ENCODE results near the gene ENTPD6. TPM values are rescaled to one million over a fixed set of nuclear protein-coding genes. Genes with fewer than 3 reads are reported as not detected.
"Not testable (repeated sequence)": the region's sequence is repeated elsewhere in the genome, so short reads cannot be mapped to it uniquely, and the experiment has no call there.

Gene ENTPD6
- total RNA-seq, 1 experiment from 2014 or later, result 86.6 TPM

DNA sequence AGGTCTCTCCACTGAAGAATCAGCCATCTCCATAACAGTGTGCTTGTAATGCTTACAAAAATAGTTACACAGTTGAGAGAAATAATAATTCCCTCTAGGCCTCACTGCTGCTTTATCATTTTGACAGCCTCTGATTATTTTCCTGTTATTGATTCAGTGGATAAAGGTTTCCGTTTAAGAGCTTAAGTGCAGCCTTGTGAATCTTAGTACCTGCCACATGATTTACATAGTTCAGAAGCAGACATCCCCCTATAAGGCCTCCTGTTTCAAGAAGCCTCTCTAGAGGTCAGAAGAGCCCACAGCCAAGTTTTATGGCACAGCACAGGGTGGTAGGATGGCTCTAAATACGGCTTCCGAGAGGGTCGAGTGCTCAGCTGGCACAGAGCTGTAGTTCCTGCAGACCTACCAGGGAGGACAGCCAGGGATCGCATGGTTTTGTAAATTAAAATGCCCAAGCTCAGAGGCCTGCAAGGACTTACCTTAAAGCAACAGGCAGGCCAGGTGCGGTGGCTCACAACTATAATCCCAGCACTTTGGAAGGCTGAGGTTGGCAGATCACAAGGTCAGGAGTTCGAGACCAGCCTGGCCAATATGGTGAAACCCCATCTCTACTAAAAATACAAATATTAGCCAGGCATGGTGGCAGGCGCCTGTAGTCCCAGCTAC, 34.8 kb downstream of the ENTPD6 start:
- H3K36me3 ChIP-seq (ENCODE audit: control insufficient read depth, insufficient read depth, low read length), result no peaks in the 10 kb centered on the region
- TF ChIP-seq, protein P1, sequence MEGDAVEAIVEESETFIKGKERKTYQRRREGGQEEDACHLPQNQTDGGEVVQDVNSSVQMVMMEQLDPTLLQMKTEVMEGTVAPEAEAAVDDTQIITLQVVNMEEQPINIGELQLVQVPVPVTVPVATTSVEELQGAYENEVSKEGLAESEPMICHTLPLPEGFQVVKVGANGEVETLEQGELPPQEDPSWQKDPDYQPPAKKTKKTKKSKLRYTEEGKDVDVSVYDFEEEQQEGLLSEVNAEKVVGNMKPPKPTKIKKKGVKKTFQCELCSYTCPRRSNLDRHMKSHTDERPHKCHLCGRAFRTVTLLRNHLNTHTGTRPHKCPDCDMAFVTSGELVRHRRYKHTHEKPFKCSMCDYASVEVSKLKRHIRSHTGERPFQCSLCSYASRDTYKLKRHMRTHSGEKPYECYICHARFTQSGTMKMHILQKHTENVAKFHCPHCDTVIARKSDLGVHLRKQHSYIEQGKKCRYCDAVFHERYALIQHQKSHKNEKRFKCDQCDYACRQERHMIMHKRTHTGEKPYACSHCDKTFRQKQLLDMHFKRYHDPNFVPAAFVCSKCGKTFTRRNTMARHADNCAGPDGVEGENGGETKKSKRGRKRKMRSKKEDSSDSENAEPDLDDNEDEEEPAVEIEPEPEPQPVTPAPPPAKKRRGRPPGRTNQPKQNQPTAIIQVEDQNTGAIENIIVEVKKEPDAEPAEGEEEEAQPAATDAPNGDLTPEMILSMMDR (IDR thresholded peaks at IDR 0.05; ENCODE audit: insufficient read depth in 1 of 2, low read depth in 1 of 2, low read length in 1 of 2, severe bottlenecking in 1 of 2, unreplicated experiment in 1 of 2), result no peak
- DNase-seq, result no peak
- ChIA-PET POLR2A (no interaction called here), CTCF (no interaction called here)
- H3K27me3 ChIP-seq (replicated peaks; ENCODE audit: control insufficient read depth, insufficient read depth, low read length), result no peaks in the 10 kb centered on the region
- H3K4me3 ChIP-seq (ENCODE audit: low read depth, low read length), result no peak overlapping the region
- no peak overlapping the region for H3K27ac Mint-ChIP-seq (ENCODE audit: unreplicated experiment)
- intact Hi-C loops (cut with micrococcal nuclease; ENCODE audit: unreplicated experiment), result no loop called here
- no peak overlapping the region for H3K4me3 Mint-ChIP-seq (ENCODE audit: unreplicated experiment)
- peaks cover 31% of the 10 kb centered on the region for H3K4me1 Mint-ChIP-seq (ENCODE audit: low read depth, unreplicated experiment)
- peaks cover 10% of the 10 kb centered on the region for H3K36me3 Mint-ChIP-seq (ENCODE audit: insufficient read depth, unreplicated experiment)
- H3K4me1 ChIP-seq, result peaks cover 27% of the 10 kb centered on the region
- H3K9me3 ChIP-seq, result no peaks in the 10 kb centered on the region
- no TSS peak for BruUV-seq (replicated peaks)
- no peaks in the 10 kb centered on the region for H3K27me3 Mint-ChIP-seq (ENCODE audit: insufficient read depth, unreplicated experiment)
- H3K9me3 Mint-ChIP-seq (ENCODE audit: unreplicated experiment), result no peaks in the 10 kb centered on the region

DNA sequence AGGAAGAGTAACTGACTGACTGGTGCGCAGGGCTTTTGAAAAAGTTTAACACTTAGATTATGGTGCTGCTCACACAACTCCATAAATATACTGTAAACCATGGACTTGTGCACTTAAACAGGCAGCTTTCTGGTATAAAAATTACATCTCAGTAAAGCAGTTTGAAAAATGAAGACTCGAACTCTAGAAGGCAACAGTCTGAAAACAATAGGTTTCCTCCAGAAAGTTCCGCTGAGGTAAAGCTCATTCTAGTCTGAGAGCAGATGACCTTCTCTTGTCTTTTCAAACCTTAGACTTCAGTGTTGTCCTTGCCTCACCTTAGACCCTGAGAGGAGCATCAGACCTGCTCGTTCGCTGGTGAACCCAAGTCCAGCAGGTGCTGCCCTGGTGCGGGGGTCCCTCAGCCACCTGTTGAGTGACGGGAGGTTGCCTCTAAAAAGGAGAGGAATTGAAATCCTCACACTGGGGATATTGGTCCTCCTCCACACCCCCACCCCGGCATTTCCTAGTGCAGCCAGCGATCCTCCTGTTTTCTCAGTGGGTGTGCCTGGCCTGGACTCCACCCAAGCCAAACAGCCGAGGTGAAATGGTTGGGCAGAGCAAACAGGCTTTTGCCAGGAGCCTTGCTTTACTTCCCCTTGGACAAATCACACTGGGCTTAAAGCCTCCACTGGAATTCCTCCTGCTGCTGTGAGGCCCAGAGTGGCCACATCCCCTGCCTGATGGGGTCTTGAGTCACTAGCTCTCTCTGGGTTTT, 37.7 kb downstream of the ENTPD6 start:
- no peaks in the 10 kb centered on the region for H3K9me3 Mint-ChIP-seq (ENCODE audit: unreplicated experiment)
- TF ChIP-seq, protein P1 (IDR thresholded peaks at IDR 0.05; ENCODE audit: insufficient read depth in 1 of 2, low read depth in 1 of 2, low read length in 1 of 2, severe bottlenecking in 1 of 2, unreplicated experiment in 1 of 2), result no peak
- Histone ChIP-seq H3K4me1 (peaks cover 36% of the 10 kb centered on the region), H3K27me3 (replicated peaks; ENCODE audit: control insufficient read depth, insufficient read depth, low read length) (no peaks in the 10 kb centered on the region), H3K36me3 (ENCODE audit: control insufficient read depth, insufficient read depth, low read length) (no peaks in the 10 kb centered on the region), H3K4me3 (ENCODE audit: low read depth, low read length) (no peak overlapping the region), H3K9me3 (no peaks in the 10 kb centered on the region)
- peak in 1 of 2 experiments; percentile 44 for DNase-seq
- POLR2A ChIA-PET, result interaction anchor here (0.8 to 1.6 kb wide), 2 partner anchors 14 to 38 kb away, joined by 3 to 6 read pairs; partner anchors contain the start of gene PYGB
- no peaks in the 10 kb centered on the region for H3K27me3 Mint-ChIP-seq (ENCODE audit: insufficient read depth, unreplicated experiment)
- CTCF ChIA-PET, result interaction anchor here (0.6 to 1.6 kb wide), 3 partner anchors 14 to 41 kb away, joined by 5 to 6 read pairs (median 5); partner anchors contain the start of genes ENTPD6 and PYGB
- peak overlapping the region; percentile 74 for H3K27ac Mint-ChIP-seq (ENCODE audit: unreplicated experiment)
- H3K36me3 Mint-ChIP-seq (ENCODE audit: insufficient read depth, unreplicated experiment), result no peaks in the 10 kb centered on the region
- intact Hi-C loops (cut with micrococcal nuclease; ENCODE audit: unreplicated experiment), result no loop called here
- H3K4me1 Mint-ChIP-seq (ENCODE audit: low read depth, unreplicated experiment), result peaks cover 29% of the 10 kb centered on the region
- no peak overlapping the region for H3K4me3 Mint-ChIP-seq (ENCODE audit: unreplicated experiment)
- BruUV-seq (replicated peaks), result no TSS peak

DNA sequence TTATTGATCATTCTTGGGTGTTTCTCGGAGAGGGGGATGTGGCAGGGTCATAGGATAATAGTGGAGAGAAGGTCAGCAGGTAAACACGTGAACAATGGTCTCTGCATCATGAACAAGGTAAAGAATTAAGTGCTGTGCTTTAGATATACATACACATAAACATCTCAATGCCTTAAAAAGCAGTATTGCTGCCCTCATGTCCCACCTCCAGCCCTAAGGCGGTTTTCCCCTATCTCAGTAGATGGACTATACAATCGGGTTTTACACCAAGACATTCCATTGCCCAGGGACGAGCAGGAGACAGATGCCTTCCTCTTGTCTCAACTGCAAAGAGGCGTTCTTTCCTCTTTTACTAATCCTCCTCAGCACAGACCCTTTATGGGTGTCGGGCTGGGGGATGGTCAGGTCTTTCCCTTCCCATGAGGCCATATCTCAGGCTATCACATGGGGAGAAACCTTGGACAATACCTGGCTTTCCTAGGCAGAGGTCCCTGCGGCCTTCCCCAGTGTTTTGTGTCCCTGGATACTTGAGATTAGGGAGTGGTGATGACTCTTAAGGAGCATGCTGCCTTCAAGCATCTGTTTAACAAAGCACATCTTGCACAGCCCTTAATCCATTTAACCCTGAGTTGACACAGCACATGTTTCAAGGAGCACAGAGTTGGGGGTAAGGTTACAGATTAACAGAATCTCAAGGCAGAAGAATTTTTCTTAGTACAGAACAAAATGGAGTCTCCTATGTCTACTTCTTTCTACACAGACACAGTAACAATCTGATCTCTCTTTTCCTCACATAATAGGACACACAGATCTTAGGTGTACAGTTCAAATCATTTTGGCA, 38.7 kb downstream of the ENTPD6 start:
- not testable (repeated sequence) for H3K4me3 ChIP-seq (ENCODE audit: low read depth, low read length); H3K9me3 ChIP-seq; H3K36me3 ChIP-seq (ENCODE audit: control insufficient read depth, insufficient read depth, low read length); H3K9me3 Mint-ChIP-seq (ENCODE audit: unreplicated experiment); H3K27me3 ChIP-seq (replicated peaks; ENCODE audit: control insufficient read depth, insufficient read depth, low read length); H3K36me3 Mint-ChIP-seq (ENCODE audit: insufficient read depth, unreplicated experiment); H3K27me3 Mint-ChIP-seq (ENCODE audit: insufficient read depth, unreplicated experiment); BruUV-seq (replicated peaks); H3K4me3 Mint-ChIP-seq (ENCODE audit: unreplicated experiment)
- Mint-ChIP-seq H3K27ac (ENCODE audit: unreplicated experiment) (peak overlapping the region; percentile 74), H3K4me1 (ENCODE audit: low read depth, unreplicated experiment) (peaks cover 36% of the 10 kb centered on the region)
- DNase-seq, result peak in 1 of 2 experiments; percentile 32
- CTCF ChIA-PET, result interaction anchor here (1.5 to 1.9 kb wide), 3 partner anchors 13 to 39 kb away, joined by 5 to 6 read pairs (median 6); partner anchors contain the start of genes ENTPD6 and PYGB
- POLR2A ChIA-PET, result interaction anchor here (1.6 kb wide), 1 partner anchor 13 kb away, joined by 6 read pairs; the partner anchor contains the start of gene PYGB
- intact Hi-C loops (cut with micrococcal nuclease; ENCODE audit: unreplicated experiment), result loop anchor here (1.0 kb wide), 1 partner anchor 13 kb away; no protein-coding TSS in a partner anchor
- H3K4me1 ChIP-seq, result peaks cover 36% of the 10 kb centered on the region

Data from Caco-2 (cell line).